Endodermal cell (in vitro differentiated cells): ENCODE data around the gene DUSP7. TPM values are rescaled to one million over a fixed set of nuclear protein-coding genes. Genes with fewer than 3 reads are reported as not detected.
A peak's percentile ranks its signal among the peaks of the same experiment; 100 is the strongest.

Source experiments
- DNase-seq: peaks from one replicate; pipeline ENCODE4 v3.0.0-alpha.2; 2017
- H3K27ac ChIP-seq: 2 replicates; pipeline ENCODE4 v1.5.1; 2013; ENCODE audit warnings: mild to moderate bottlenecking, low read depth, low read length, moderate library complexity
- H3K27me3 ChIP-seq: 2 replicates; pipeline ENCODE4 v1.6.1; 2013; ENCODE audit warnings: mild to moderate bottlenecking, low read length, moderate library complexity; ENCODE audit not compliant: insufficient read depth, control insufficient read depth, poor library complexity, severe bottlenecking
- H3K36me3 ChIP-seq: 2 replicates; pipeline ENCODE4 v1.7.0; 2013; ENCODE audit warnings: mild to moderate bottlenecking, low read length, moderate library complexity; ENCODE audit not compliant: control insufficient read depth, insufficient read depth
- H3K4me1 ChIP-seq: one replicate; pipeline ENCODE4 v1.7.0; 2013; ENCODE audit warnings: low read length; ENCODE audit not compliant: control insufficient read depth, insufficient read depth
- H3K4me3 ChIP-seq: 2 replicates; pipeline ENCODE4 v1.5.1; 2013; ENCODE audit warnings: mild to moderate bottlenecking, low read length, moderate library complexity
- H3K9ac ChIP-seq: 2 replicates; pipeline ENCODE4 v1.6.1; 2013; ENCODE audit warnings: mild to moderate bottlenecking, low read length, moderate library complexity; ENCODE audit not compliant: poor library complexity, severe bottlenecking; ENCODE audit errors: extremely low read depth
- H3K9me3 ChIP-seq: 2 replicates; pipeline ENCODE4 v1.6.1; 2013; ENCODE audit warnings: mild to moderate bottlenecking, low read length, moderate library complexity; ENCODE audit not compliant: control insufficient read depth
- H3K27ac Mint-ChIP-seq: 2 replicates; pipeline ENCODE4 v1.8.0; 2020; ENCODE audit warnings: mixed read lengths
- H3K27me3 Mint-ChIP-seq: 2 replicates; pipeline ENCODE4 v1.8.0; 2021; ENCODE audit warnings: mild to moderate bottlenecking, mixed read lengths; ENCODE audit not compliant: insufficient read depth
- H3K36me3 Mint-ChIP-seq: 2 replicates; pipeline ENCODE4 v1.8.0; 2020; ENCODE audit warnings: low read depth, mixed read lengths
- H3K4me1 Mint-ChIP-seq: 2 replicates; pipeline ENCODE4 v1.8.0; 2020; ENCODE audit warnings: mixed read lengths
- H3K4me3 Mint-ChIP-seq: 2 replicates; pipeline ENCODE4 v1.8.0; 2020; ENCODE audit warnings: mild to moderate bottlenecking, moderate library complexity, mixed read lengths
- H3K9me3 Mint-ChIP-seq: 2 replicates; pipeline ENCODE4 v1.8.0; 2020; ENCODE audit warnings: mild to moderate bottlenecking, mixed read lengths
- CTCF ChIP-seq: fragments of 200-600 bp; sonication (generic); conservative IDR thresholded peaks from 2 replicates; pipeline ENCODE4 v1.5.0; 2021; ENCODE audit warnings: antibody characterized with exemption, mild to moderate bottlenecking
- WGBS, 2 experiments: methylation state at CpG; one replicate each; pipeline versions ENCODE4 v1.1.5 to v1.1.7; 2013; ENCODE audit warnings: missing lambda C conversion rate in 2 of 2, mixed read lengths in 1 of 2; ENCODE audit not compliant: insufficient coverage in 1 of 2, insufficient read length in 1 of 2; 5-methylcytosine and 5-hydroxymethylcytosine counted together
- total RNA-seq, 2 donors: library from RNA; stranded (reverse); fragmentation: NEBNext Ultra II Directional in 1 of 2; extraction: Animal tissue kit (Norgen Biotek cat#: 25700) in 1 of 2; gene quantifications; 2 replicates in 1 of 2; 3 replicates in 1 of 2; pipeline ENCODE4 v1.2.1, GENCODE V29; 2021

Gene DUSP7
- total RNA-seq, 2 donors from 2014 or later = 14.2 to 16.7 TPM

DNA sequence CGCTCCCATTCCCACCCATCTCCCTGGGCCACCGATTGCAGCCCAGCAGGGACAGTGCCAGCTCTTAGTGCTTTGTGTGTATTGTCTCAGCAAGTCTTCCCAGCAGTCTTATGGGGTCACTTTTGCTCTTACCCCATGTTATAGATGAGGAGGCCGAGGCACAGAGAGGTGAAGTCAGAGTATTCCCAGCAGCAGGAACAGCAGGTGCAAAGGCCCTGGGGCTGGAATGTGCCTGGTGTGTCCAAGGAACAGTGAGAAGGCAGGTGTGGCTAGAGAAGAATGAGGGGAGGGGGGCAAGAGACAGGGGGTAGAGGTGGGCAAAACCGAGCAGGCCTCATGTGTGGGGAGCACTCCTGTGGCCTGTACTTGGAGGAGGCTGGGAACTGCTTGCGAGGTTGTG, 12.8 kb upstream of the DUSP7 start:
- 86 to 95% methylated on average over 2 to 5 of the region's 5 CpGs for WGBS, 2 experiments
- Mint-ChIP-seq H3K4me1 (no peaks in the 10 kb centered on the region), H3K36me3 (no peaks in the 10 kb centered on the region), H3K9me3 (no peaks in the 10 kb centered on the region), H3K27me3 (peaks cover 3% of the 10 kb centered on the region), H3K4me3 (no peak overlapping the region), H3K27ac (no peak overlapping the region)
- no peak for TF ChIP-seq CTCF
- Histone ChIP-seq H3K27me3 (no peaks in the 10 kb centered on the region), H3K4me3 (no peak overlapping the region), H3K4me1 (no peaks in the 10 kb centered on the region), H3K36me3 (no peaks in the 10 kb centered on the region), H3K9ac (no peak overlapping the region), H3K9me3 (no peaks in the 10 kb centered on the region), H3K27ac (no peak overlapping the region)
- DNase-seq = no peak

DNA sequence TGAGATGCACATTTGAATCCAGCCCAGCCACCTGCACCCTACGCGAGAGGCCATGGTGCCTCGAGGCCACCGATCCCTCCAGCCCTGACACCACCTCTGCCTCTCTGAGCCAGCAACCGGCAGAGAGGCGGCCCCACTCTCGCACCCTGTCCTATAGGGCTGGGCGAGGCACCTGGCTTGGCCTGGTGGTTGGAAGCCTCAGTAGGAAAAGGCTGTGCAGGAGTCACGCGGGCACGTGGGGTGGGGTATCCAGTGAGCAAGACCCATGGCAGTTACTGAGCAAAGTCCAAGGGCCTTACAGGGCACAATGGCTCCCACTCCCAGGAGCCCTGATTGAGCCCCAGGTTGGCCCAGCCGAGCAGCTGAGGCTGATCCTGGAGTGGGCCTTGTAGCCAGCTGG, 12.4 kb upstream of the DUSP7 start:
- Mint-ChIP-seq H3K27me3 (peaks cover 3% of the 10 kb centered on the region), H3K4me3 (no peak overlapping the region), H3K9me3 (no peaks in the 10 kb centered on the region), H3K27ac (no peak overlapping the region), H3K4me1 (no peaks in the 10 kb centered on the region), H3K36me3 (no peaks in the 10 kb centered on the region)
- 93 to 94% methylated on average over 11 to 12 of the region's 12 CpGs for WGBS, 2 experiments
- Histone ChIP-seq H3K9me3 (no peaks in the 10 kb centered on the region), H3K36me3 (no peaks in the 10 kb centered on the region), H3K9ac (no peak overlapping the region), H3K27me3 (no peaks in the 10 kb centered on the region), H3K4me3 (no peak overlapping the region), H3K4me1 (no peaks in the 10 kb centered on the region), H3K27ac (no peak overlapping the region)
- TF ChIP-seq CTCF = no peak
- no peak for DNase-seq

GRCh38 chr3:52068055-52068571, 11.7 kb upstream of the DUSP7 start:
- no peak overlapping the region for H3K27ac Mint-ChIP-seq
- DNase-seq = no peak
- peaks cover 8% of the 10 kb centered on the region for H3K27me3 Mint-ChIP-seq
- H3K36me3 Mint-ChIP-seq = no peaks in the 10 kb centered on the region
- TF ChIP-seq CTCF = no peak
- H3K4me1 Mint-ChIP-seq = no peaks in the 10 kb centered on the region
- Histone ChIP-seq H3K27me3 (no peaks in the 10 kb centered on the region), H3K27ac (peak overlapping the region; percentile 60), H3K4me1 (no peaks in the 10 kb centered on the region), H3K9ac (no peak overlapping the region), H3K4me3 (no peak overlapping the region), H3K36me3 (no peaks in the 10 kb centered on the region), H3K9me3 (no peaks in the 10 kb centered on the region)
- WGBS, 2 experiments = 88 to 91% methylated on average over 7 to 12 of the region's 12 CpGs
- no peak overlapping the region for H3K4me3 Mint-ChIP-seq
- no peaks in the 10 kb centered on the region for H3K9me3 Mint-ChIP-seq
